ENCODE results near the gene BRD3.

The BRD3 gene

DNA sequence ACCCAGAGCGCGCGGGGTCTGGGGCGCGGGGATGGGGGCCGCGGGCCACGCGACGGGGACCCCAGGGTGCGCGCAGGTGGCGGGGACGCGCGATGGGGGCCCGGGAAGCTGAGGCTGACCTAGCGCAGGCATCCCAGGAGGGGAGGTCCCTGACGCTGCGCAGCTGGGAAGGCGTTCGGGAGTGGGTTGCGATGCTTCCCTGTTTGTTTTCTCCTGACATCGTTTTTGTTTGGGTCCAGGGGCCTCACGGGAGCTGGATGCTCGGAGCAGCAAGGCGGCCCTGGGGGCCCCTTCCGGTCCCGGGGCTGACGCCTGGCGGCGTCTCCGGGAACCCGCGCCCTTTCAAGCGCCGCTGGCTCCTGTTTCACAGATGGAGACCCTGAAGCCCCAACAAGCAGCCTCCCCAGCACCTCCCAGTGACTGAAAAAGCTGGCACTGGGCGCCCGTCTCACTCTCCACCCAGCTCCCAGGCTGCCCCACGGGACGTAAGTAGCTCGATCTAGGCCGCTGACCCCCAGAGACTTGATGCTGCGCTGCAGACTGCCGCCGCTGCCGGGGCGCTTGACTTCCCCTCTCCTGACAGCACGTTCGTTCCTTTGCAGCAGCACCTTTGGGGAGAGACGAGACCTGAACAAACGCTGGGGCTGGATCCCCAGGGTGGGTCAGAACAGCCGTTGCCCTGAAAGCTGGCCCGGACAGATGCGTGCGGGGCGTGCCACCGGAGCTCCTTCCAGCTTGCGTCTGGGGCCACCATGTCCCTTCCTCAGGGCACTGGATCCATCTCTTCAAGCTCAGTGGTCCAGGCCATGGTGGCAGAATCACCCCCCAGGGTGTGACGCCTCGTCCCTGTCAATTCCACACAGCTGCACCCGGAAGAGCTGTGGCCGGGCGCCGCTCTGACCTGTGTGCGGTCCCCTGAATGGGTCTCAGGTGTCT lies 42.0 kb downstream of the BRD3 start:
- in situ Hi-C loops (cut with MboI; ENCODE audit: low sequenced_read_pairs), result no loop called here

DNA sequence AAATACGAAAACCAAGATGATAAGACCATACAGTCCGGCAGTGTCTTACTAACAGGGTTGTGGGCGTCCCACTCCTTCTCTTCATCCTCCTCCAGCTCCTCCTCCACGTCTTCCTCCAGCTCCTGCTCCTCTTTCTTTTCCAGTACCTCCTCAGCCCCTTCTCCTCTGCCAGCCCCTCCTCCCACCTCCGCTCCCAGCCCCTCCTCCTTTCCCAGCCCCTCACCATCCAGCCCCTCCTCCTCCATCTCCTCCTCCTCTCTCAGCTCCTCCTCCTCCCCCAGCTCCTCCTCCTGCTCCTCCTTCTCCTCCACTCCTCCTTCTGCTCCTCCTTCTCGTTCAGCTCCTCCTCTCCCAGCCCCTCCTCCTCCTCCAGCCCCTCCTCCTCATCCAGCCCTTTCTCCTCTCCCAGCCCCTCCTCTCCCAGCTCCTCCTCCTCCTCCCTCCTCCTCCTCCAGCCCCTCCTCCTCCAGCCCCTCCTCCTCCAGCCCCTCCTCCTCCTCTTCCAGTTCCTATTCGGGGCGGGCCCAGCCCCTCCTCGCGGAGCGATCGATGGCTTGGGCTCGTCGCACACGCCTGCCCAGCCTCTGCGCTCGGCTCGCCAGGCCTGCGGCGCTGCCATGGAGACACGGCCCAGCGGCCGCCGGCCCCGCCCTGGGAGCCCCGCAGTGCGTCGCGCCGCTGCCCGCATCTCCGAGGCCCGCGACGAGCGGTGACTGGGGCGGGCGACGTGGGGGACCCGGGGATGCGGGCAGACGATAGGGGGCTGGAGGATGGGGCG lies 42.8 kb downstream of the BRD3 start, which contains the start of gene BRD3OS:
TSS of gene BRD3OS (plus strand) at position 654 of the 778 bp plus-strand sequence. CDS start 1,267 bp downstream, outside the sequence.
- in situ Hi-C loops (cut with MboI; ENCODE audit: low sequenced_read_pairs), result no loop called here

DNA sequence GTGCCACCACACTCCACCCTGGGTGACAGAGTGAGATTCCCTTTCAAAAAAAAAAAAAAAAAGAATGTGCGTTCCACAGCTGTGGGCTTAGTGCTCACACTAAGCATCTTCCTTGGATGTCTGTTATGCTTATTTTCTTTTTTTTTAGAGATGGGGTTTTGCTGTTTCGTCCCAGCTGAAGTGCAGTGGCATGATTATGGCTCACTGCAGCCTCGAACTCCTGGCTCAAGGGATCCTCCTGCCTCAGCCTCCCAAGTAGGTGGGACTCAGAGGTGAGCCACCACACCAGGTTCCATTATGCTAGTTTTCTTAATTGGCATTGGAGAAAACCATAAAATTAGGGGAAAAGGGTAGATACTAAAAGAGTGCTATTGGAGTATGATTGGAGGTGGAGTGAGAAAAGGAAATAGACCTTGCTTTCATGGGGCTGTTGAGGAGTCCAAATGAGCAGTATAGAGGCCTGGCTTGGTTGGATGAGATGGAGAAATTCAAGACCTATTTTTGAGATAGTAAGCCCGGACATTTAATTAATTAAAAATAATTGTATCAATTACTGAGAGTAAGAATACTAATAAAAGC lies 43.5 kb downstream of the BRD3 start:
- in situ Hi-C loops (cut with MboI; ENCODE audit: low sequenced_read_pairs), result no loop called here

DNA sequence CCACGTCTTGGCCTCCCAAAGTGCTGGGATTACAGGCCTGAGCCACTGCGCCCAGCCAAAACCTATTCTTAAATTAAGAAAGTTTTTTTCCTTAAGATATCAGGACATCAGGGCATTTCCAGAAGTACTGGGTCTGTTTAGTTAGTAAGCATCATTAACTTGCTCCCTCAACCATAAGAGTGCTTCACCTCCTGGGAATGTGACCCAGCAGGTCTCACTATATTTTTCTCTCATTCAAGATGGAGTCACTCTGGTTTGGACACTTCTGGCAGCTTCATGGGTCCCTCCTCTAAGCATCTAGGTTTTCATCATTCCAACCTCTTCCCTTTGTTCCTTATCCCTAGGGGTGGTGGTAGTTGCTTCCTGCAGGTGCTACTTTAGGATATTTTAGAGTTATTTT lies 52.9 kb downstream of the BRD3 start:
- in situ Hi-C loops (cut with MboI; ENCODE audit: low sequenced_read_pairs), result no loop called here

DNA sequence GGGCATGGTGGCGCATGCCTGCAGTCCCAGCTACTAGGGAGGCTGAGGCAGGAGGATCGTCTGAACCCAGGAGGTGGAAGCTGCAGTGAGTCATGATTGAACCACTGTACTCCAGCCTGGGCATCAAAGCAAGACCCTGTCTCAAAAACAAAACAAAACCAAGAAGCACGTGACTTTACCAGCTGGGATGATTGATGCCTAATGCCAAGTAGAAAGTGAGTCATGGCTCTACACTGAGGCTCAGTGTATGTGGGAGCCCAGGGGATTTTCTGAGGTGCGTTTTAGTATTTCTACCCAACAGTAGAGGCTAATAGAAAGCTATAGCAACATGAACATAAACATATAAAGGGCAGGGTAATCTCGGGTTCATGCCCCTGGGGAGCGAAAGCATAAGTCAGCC lies 56.4 kb downstream of the BRD3 start:
- in situ Hi-C loops (cut with MboI; ENCODE audit: low sequenced_read_pairs), result no loop called here

DNA sequence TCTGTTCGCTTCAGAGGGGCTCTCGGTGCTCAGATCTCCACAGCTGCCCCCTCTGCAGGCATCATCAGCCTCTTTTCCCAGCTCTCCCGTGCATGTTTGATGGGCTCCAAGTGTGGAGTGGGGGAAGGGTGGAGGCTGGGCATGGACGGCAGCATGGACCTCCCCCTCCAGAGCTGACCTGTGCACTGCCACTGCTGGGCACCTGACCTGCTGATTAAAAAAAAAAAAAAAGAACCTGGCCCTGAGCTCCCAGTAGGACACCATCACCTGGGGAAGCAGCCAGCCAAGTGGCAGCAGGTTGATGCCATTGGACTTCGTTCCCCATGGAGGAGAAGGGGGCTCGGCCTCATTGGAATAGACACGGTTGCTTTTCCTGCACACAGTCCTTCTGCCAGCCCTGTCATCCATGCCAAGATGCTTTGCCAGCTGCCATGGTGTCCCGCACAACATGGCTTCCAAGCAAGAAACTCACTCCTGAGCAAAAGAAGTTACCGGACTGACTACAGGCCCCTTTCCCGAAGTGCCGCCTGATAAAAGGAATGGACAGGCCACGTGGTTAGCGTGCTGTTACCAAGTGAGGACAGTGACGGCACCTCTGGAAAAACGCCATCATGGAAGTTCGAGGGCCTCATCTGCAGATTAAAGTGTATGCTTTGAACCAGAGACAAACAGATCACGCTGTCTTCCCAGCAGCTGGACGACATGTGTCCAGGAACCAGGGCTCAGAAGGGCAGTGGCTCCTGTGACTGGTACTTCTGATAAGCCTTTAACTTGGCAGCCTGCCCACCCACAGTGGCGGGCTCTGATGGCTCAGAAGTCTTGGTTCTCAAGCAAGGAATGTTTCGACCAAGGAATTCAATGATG lies 57.3 kb downstream of the BRD3 start:
- in situ Hi-C loops (cut with MboI; ENCODE audit: low sequenced_read_pairs), result no loop called here

DNA sequence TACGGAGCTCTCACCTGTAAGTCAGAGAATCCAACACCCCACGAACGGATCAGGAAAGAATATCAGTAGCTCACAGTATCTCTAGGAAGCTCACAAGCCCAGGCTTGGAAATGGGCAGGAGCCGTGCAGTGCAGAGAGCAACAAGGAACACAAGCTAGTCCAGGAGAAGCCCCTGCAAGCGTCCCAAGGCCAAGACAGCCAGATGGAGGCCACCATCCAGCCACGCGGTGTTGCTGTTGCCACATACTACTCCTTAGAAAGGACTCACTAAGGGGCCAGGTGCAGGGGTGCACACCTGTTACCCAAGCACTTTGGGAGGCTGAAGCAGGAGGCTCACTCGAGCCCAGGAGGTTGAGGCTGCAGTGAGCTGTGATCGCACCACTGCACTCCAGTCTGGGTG lies 60.3 kb downstream of the BRD3 start:
- in situ Hi-C loops (cut with MboI; ENCODE audit: low sequenced_read_pairs), result no loop called here

DNA sequence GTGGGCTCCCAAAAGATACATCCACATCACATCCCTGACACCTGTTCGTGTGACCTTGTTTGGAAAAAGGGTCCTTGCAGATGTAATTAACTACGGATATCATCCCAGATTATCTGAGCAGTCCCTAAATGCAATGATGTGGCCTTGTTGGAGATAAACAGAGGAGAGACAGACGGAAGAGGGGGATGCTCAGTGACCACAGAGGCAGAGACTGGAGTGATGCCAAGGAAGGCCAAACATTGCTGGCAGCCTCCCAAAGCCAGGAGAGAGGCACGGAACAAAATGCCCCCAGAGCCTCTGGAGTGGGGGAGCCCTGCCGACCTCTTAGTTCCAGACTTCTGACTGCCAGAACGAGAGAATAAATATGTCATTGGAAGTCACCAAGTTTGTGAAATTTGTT lies 60.7 kb downstream of the BRD3 start:
- in situ Hi-C loops (cut with MboI; ENCODE audit: low sequenced_read_pairs), result no loop called here

DNA sequence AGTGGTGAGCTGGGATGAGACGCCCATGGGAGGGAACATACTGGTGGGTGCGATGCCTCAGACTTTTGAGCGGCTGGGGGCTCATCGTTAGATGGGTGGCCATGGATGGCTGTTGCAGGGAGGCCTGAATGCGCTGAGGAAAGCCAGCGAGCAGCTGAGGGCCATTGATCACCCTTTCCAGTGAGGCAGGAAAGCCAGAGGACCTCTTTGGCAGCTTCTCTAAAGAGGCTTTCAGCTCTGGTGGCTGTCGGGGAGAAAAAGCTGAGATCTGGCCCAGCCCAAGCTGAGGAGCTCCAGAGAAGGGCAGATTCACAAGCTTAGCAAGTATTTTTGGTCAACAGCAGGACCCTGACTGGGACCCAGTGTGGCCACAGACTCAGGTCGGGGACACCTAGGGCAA lies 62.4 kb downstream of the BRD3 start:
- in situ Hi-C loops (cut with MboI; ENCODE audit: low sequenced_read_pairs), result no loop called here

DNA sequence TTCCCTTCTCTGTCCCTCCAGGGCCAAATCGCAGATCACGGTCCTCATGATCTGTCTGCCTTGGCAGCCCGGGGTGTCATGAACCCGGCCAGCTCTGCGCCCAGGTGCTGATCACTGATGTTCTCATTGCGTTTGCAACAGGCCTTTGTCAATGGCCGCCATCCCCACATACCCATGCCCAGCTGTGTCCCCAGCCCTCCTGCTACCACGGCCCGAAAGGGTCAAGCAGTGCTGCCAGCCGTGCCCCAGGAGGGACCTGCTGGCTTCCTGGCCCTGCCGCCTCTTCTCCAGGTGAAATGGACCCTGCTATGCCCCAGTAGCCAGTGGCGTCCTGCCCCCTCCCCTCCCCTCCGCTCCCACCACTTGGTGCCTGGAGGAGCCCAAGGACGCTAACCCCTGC lies 62.9 kb downstream of the BRD3 start:
- in situ Hi-C loops (cut with MboI; ENCODE audit: low sequenced_read_pairs), result no loop called here

DNA sequence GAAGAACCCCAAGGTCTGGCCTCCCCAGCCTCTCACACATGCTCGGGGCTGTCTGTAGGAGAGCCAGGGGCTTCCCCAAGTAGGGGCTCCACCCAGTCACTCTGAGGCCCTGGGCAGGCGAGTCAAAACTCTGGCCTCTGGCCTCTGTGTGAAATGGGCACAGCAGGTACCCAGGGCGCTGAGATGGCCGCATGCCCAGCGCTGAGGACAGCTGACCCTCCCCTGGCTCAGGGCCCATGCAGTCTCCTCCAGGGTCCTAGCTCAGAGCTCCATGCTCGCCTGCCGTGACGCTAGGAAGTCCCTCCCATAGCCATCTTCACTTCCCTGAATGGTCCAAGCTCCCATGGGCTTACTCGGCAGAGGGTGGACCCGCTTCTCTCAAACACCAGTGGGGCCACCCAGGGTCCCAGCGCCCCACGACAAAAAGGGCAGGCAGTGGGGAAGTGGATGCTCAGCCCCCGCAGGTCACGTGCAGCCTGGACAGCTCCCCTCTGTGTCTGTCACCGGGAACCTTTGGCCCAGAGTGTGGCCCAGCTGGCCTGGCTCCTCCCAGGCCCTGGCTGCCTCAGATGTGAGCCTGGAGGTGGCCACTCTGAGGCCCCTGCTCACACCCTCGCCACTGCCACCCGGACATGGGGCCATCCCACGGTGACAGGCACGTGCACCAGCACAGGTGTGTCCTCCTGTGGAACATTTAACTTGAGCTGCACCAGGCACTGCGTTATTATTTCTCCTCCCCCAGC lies 63.5 kb downstream of the BRD3 start:
- in situ Hi-C loops (cut with MboI; ENCODE audit: low sequenced_read_pairs), result no loop called here

DNA sequence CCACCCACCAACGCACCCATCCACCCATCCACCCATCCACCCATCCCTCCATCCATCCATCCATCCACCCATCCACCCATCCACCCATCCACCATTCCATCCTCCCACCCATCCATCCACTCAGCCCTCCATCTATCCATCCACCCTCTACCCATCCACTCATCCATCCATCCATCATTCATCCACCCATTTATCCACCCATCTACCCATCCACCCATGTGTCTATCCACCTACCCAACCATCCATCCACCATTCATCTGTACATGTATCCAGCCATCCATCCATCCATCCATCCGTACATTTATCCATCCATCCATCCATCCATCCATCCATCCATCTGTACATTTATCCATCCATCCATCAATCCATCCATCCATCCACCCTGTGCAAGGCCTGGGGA lies 64.6 kb downstream of the BRD3 start:
- in situ Hi-C loops (cut with MboI; ENCODE audit: low sequenced_read_pairs), result no loop called here

DNA sequence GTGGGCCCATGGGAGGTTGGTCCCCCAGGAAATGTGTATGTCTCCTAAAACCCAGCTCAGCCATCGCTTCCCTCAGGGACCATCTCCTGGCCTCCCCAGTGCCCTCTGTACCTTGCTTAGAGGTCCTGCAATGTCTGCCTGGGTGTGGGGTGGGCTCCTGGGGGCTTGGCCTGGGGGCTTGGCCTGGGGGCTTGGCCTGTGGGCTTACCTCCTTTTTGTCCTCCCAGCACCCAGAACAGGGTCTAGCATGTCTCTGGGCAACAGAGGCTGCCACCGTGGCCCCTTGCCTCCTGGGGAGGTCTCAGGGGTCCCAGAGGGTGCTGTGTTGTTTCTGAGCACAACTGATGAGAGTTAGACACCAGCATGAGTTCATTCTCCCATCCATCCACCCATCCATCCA lies 65.0 kb downstream of the BRD3 start:
- in situ Hi-C loops (cut with MboI; ENCODE audit: low sequenced_read_pairs), result no loop called here

DNA sequence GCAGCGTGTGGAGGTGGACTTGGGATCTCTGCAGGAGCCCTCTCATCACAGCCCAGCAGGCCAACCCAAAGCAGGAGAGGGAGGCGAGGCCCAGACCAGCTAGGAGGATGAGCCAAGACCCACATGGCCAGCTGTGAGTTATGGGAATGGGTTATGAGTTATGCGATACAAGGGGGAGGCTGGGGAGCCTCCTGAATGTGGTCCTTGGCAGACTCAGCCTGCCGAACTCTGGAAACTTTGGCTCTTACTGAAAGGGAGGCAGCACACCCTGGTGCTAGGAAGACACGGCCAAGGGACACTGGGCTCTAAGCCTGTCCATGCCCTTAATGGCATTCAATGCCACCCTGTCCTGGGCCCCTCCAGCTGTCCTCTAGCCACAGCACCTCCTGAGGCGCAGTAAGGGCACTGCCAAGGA lies 68.0 kb downstream of the BRD3 start:
- in situ Hi-C loops (cut with MboI; ENCODE audit: low sequenced_read_pairs), result loop anchor here (10.0 to 25.0 kb wide), 2 partner anchors 215 to 488 kb away; partner anchors contain the start of gene MYMK

DNA sequence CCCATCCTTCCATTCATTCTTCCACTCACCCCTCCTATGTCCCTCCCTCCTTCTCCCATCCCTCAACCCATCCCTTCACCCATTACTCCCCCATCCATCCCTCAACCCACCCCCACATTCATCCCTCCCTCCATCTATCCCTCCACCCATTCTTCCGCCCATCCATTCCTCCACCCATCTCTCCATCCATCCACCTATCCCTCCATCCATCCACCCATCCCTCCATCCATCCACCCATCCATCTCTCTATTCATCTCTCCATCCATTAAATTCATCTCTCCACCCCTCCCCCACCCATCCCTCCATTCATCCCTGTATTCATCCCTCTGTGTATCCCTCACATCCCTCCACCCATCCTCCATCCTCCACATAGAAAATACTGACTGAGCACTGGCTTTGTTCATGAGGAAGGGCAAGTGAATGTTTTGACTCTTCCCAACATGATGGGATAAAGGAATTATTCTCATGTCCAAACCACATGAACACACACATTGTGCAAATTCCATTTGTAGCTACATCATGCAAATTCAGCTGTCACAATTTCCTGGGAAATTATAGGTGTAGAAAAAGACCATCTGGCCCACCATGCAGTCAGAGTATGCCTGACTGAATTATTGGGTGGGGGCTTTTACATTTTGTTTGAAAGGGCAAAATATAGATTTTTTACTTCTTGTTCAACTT lies 68.8 kb downstream of the BRD3 start:
- in situ Hi-C loops (cut with MboI; ENCODE audit: low sequenced_read_pairs), result loop anchor here (10.0 to 25.0 kb wide), 2 partner anchors 214 to 487 kb away; partner anchors contain the start of gene MYMK

DNA sequence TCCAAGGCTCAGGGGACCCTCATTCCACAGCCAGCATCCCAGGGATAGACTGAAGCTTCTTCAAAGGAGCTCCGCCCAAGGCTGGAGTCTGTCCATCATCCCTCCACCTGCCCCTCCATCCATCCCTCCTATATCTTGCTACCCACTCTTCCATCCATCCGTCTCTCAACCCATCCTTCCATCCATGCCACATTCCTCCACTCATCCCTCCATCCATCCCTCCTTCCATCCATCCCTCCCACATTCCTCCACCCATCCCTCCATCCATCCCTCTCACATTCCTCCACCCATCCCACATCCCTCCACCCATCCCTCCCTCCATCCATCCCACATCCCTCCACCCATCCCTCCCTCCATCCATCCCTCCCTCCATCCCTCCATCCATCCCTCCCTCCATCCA lies 70.2 kb downstream of the BRD3 start:
- in situ Hi-C loops (cut with MboI; ENCODE audit: low sequenced_read_pairs), result loop anchor here (10.0 to 25.0 kb wide), 2 partner anchors 213 to 485 kb away; partner anchors contain the start of gene MYMK

DNA sequence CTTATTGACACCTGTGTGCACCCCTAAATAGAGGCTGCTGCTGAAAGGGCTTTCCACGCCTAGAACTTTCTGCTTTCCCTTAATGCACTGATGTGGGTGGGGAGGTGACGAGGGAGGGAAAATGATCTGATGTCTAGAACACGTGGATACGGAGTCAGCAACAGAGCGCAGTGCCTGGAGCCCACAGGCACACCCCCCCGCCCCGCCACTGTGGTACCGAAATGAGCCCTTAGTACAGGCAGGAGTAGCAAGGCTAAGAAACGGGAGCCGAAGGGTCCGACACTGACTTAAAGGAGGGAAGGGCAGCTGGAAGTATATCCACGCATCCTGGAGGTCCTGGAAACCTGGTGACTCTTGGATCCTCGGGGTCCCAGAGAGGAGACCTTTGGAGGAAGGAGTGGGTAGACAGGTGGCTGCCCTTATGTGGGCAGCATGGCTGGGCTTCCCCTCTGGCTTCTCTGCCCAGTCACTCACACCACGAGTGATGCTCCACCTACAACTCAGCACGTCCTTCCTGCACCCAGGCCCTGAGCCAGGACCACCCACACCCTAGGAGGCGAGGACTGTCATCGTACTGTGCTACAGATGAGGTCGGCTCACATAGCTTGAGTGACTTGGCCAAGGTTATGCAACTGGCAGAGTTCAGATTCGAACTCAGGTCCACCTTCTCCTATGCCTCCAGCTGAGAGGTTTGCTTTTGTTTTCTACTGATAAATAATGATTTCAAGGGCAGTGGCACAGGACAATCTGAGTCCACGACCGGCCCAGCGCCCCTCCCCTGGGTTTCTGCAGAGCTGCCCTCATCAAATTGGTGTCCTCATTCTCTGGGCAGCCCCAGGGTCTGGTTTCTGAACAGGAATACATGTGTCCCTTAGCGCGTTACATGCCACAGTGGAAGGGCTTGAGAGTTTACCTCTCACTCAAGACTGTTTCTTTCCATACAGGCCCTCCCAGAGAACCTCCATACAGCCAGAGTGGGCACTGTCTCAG lies 71.0 kb downstream of the BRD3 start:
- in situ Hi-C loops (cut with MboI; ENCODE audit: low sequenced_read_pairs), result loop anchor here (10.0 to 25.0 kb wide), 2 partner anchors 212 to 485 kb away; partner anchors contain the start of gene MYMK

Data from HL-60/S4 treated with phorbol 12-myristate 13-acetate at 8.2 ng/mL for 4 days and 3 days (cell line).